Stimulated activated CD8-positive, alpha-beta memory T cell treated with anti-CD3 and anti-CD28 coated beads, Interleukin-12 subunit alpha, Interleukin-12 subunit beta, amount 100 ng/mL, for 24 hours (primary cell): ENCODE data around the gene NLGN4X.

Source experiments
- DNase-seq: peaks from one replicate; pipeline ENCODE4 v3.0.0-alpha.2; 2020; ENCODE audit errors: extremely low read depth

NLGN4X gene

DNA sequence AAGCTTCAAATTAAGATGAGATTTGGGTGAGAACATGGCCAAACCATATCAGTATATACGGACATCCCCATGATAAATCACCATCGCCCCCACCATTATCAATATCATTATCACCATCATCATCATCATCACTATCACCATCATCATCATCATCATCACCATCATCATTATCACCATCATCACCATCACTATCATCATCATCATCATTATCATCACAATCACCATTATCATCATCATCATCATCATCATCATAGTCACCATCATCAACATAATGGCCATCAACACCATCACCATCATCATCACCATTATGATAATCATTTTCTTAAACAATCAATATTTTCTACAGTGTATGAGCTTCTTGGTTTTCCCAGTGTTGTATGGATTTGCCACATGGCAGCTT, 360.9 kb downstream of the NLGN4X start:
- DNase-seq: no peak

DNA sequence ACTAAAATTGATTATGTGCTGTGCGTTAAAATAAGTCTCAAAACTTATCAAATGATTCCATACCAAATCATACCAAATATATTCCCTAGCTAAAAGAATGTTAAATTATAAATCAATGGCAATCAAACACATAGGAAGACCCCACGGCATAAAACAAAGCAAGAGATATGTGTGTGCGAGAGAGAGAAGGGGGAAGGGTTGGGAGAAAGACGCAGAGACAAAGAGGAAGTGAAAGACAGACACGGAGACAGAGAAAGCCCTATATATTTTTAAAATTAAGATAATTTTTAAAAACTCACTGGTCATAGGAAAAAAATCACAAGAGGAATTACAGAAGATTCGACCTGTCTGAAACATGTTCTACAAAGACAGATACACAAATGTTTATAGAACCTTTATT, 371.4 kb downstream of the NLGN4X start:
- no peak for DNase-seq

DNA sequence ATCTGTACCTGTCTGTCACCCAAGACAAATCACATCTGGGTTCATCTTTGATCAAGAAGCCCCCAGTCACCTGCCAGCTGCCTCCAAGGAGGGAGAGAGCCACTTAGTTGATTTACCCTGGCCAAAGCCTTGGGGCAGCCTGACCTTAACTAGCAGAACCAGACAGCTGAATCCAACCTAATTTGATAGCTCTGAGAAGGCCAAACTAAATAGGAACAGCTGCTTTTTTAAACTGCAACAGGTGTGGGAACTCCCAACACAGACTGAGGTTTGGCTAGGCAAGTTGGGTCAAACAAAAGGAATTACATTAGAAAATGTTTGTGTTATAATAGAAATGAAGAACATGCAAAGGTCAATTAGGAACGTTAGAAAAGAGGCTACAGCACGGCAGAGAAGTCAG, 375.7 kb downstream of the NLGN4X start:
- DNase-seq: no peak

DNA sequence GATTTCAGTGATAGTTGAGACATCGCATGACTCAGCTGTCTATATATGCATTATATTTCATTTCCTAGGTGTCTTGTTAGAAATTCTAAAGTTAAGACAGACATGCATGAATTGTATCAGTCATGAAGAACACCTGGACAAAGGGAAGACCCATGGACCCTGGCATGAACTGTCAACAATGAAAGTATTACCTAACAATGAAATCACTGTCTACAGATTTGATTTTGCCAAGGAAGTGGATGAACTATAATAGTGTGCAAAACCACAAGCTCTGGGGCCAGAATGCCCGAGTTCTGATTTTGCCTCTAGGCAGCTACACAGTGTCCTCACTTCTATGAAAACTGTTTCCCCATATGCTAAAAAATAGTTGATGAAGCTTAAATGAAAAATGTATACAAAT, 386.1 kb downstream of the NLGN4X start:
- DNase-seq: no peak
